ENCODE results near the gene ARID4A.

DNA sequence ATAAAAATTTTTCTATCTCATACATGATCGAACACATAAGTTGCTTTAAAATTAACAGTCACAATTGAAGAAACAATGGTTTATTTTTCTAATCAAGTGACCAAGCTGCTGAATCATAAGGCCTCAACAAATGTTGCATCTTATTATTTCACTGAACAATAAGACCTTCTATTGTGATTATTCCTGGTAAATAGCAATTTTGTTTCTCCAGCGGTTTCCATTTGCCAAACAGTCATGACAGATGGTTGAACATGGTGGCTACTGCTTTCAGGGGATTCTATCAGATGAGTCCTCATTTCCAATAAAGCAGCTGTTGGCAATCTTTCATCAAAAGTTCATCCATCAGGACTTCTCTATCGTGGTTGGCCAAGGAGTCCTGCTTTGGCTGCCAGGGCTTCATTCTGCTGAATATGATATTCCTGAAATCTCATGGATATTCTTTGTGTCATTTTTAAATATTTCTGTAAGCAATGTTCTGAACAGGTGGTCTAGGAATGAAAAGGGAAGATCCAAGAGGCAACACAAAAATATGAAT, 110.4 kb downstream of the ARID4A start:
- TF ChIP-seq POLR2A (IDR thresholded peaks at IDR 0.05) (no peak), POLR2AphosphoS5 (IDR thresholded peaks at IDR 0.05) (no peak)
- TF ChIP-seq, protein P1, sequence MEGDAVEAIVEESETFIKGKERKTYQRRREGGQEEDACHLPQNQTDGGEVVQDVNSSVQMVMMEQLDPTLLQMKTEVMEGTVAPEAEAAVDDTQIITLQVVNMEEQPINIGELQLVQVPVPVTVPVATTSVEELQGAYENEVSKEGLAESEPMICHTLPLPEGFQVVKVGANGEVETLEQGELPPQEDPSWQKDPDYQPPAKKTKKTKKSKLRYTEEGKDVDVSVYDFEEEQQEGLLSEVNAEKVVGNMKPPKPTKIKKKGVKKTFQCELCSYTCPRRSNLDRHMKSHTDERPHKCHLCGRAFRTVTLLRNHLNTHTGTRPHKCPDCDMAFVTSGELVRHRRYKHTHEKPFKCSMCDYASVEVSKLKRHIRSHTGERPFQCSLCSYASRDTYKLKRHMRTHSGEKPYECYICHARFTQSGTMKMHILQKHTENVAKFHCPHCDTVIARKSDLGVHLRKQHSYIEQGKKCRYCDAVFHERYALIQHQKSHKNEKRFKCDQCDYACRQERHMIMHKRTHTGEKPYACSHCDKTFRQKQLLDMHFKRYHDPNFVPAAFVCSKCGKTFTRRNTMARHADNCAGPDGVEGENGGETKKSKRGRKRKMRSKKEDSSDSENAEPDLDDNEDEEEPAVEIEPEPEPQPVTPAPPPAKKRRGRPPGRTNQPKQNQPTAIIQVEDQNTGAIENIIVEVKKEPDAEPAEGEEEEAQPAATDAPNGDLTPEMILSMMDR (IDR thresholded peaks at IDR 0.05): no peak

Measured in breast epithelium (tissue), 3 donors.